Kidney (tissue), 14 donors: ENCODE results near the gene PITPNC1. TPM values are rescaled to one million over a fixed set of nuclear protein-coding genes. Genes with fewer than 3 reads are reported as not detected.
"Not testable (repeated sequence)": the region's sequence is repeated elsewhere in the genome, so short reads cannot be mapped to it uniquely, and the experiment has no call there.

Experiments used
- DNase-seq, 5 donors: peaks; one replicate each; pipeline ENCODE4 v3.0.0-alpha.2; 2013 to 2020
- FAIRE-seq: peaks from 2 replicates; lab custom pipeline; 2012; peaks lifted over from hg19 to GRCh38; lab: Jason Lieb, UNC
- H3K27ac ChIP-seq, 2 donors: one replicate each; pipeline ENCODE4 v1.7.0; 2013; ENCODE audit warnings: low read depth in 2 of 2, low read length in 2 of 2, inconsistent platforms in 1 of 2
- H3K27me3 ChIP-seq: one replicate; pipeline ENCODE4 v1.7.1; 2013; ENCODE audit warnings: low read length, inconsistent platforms; ENCODE audit not compliant: control insufficient read depth, insufficient read depth
- H3K36me3 ChIP-seq, 3 donors: one replicate each; pipeline versions ENCODE4 v1.7.0 to v1.7.1; 2013; ENCODE audit warnings: low read length in 3 of 3, control low read depth in 1 of 3, inconsistent platforms in 1 of 3; ENCODE audit not compliant: insufficient read depth in 3 of 3, control insufficient read depth in 2 of 3
- H3K4me1 ChIP-seq, 3 donors: one replicate each; pipeline versions ENCODE4 v1.7.0 to v1.7.1; 2013; ENCODE audit warnings: low read length in 3 of 3, inconsistent platforms in 1 of 3, low read depth in 1 of 3; ENCODE audit not compliant: control insufficient read depth in 2 of 3, insufficient read depth in 2 of 3
- H3K4me3 ChIP-seq, 3 donors: one replicate each; pipeline versions ENCODE4 v1.7.0 to v1.8.1; 2013; ENCODE audit warnings: low read length in 3 of 3, control low read depth in 1 of 3, inconsistent platforms in 1 of 3
- H3K9ac ChIP-seq, 3 donors: one replicate each; pipeline versions ENCODE4 v1.7.0 to v1.7.1; 2013; ENCODE audit warnings: low read length in 3 of 3, control low read depth in 1 of 3, inconsistent platforms in 1 of 3
- H3K9me3 ChIP-seq, 3 donors: one replicate each; pipeline versions ENCODE4 v1.7.0 to v1.7.1; 2013; ENCODE audit warnings: low read length in 3 of 3, control low read depth in 1 of 3, inconsistent platforms in 1 of 3; ENCODE audit not compliant: control insufficient read depth in 2 of 3, insufficient read depth in 1 of 3
- intact Hi-C: fragments of 100-400 bp; cut with DNase I; formaldehyde crosslinking; loops from one replicate; pipeline ENCODE4 v1.11.1; 2022
- polyA plus RNA-seq: library from polyadenylated mRNA; stranded (reverse); fragments of 350-450 nt; fragmentation: Illumina TruSeq; extraction: RNeasy Lipid Tissue Mini Kit (QIAGEN cat#74804); gene quantifications from one replicate; pipeline ENCODE4 v1.2.3, GENCODE V29; 2014; ENCODE audit warnings: low read depth, low replicate concordance; ENCODE audit not compliant: insufficient read depth
- total RNA-seq: library from RNA; stranded (reverse); fragmentation: NEBNext Ultra II Directional; extraction: Animal tissue kit (Norgen Biotek cat#: 25700); gene quantifications from one replicate; pipeline ENCODE4 v1.2.1, GENCODE V29; 2021
- TF ChIP-seq, protein P1 (sequence below): IDR thresholded peaks from 3 replicates; pipeline ENCODE4 v1.5.1; 2012; ENCODE audit warnings: mild to moderate bottlenecking, moderate library complexity, borderline replicate concordance; ENCODE audit not compliant: insufficient read depth; ENCODE audit errors: extremely low read depth
- donor health status: control.
- donor health status: control.
- donor health status: control.
- donor health status: control.
- donor health status: control.
- donor health status: DM: yes; HTN: yes; CAD: no.
- donor health status: Normal renal cell carcinoma (clear cell type).

The PITPNC1 gene
- total and polyA plus RNA-seq, 2 donors from 2014 or later: 14.2 to 41.3 TPM

DNA sequence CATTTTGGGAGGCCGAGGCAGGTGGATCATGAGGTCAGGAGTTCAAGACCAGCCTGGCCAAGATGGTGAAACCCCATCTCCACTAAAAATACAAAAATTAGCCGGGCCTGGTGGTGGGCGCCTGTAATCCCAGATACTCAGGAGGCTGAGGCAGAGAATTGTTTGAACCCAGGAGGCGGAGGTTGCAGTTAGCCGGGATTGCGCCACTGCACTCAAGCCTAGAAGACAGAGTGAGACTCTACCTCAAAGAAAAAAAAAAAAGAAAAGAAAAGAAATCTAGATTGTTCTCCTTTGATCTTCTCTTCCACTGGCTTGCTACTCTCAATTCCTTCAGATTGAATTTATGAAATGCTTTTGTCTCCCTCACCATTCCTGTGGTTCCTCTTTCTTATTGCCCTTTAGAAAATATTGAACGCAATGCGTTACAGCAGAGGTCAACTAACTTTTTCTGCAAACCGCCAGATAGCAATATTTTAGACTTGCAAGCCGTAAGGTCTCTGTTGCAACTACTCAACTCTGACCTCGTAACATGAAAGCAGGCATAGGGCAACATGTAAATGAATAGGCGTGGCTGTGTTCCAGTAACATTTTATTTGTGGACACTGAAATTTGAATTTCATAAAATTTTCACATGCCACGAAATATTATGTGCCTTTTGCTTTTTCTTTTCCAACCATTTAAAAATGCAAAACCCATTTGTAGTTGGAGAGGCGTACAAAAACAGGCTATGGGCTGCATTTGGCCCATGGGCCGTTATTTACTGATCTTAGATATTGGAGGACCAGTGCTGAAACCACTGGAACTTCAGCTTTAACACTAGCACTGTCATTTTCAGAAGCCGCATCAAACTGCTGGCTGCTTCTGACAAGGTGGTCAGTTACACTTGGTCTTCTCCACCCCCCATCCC, 24.8 kb downstream of the PITPNC1 start:
- DNase-seq (no peak), FAIRE-seq (no peak)
- Histone ChIP-seq H3K9me3 (no peaks in the 10 kb centered on the region), H3K9ac (no peak overlapping the region), H3K4me1 (peaks cover 0 to 5% (median 0%) of the 10 kb centered on the region in 3 donors), H3K27ac (no peak overlapping the region), H3K27me3 (no peaks in the 10 kb centered on the region), H3K36me3 (no peaks in the 10 kb centered on the region), H3K4me3 (no peak overlapping the region)
- TF ChIP-seq, protein P1, sequence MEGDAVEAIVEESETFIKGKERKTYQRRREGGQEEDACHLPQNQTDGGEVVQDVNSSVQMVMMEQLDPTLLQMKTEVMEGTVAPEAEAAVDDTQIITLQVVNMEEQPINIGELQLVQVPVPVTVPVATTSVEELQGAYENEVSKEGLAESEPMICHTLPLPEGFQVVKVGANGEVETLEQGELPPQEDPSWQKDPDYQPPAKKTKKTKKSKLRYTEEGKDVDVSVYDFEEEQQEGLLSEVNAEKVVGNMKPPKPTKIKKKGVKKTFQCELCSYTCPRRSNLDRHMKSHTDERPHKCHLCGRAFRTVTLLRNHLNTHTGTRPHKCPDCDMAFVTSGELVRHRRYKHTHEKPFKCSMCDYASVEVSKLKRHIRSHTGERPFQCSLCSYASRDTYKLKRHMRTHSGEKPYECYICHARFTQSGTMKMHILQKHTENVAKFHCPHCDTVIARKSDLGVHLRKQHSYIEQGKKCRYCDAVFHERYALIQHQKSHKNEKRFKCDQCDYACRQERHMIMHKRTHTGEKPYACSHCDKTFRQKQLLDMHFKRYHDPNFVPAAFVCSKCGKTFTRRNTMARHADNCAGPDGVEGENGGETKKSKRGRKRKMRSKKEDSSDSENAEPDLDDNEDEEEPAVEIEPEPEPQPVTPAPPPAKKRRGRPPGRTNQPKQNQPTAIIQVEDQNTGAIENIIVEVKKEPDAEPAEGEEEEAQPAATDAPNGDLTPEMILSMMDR: no peak
- intact Hi-C loops: no loop called here

- Histone ChIP-seq H3K9me3 (no peaks in the 10 kb centered on the region), H3K9ac (no peak overlapping the region), H3K36me3 (no peaks in the 10 kb centered on the region), H3K27ac (no peak overlapping the region), H3K4me3 (no peak overlapping the region), H3K27me3 (no peaks in the 10 kb centered on the region), H3K4me1 (peaks cover 0 to 5% (median 0%) of the 10 kb centered on the region in 3 donors)
- TF ChIP-seq, protein P1: no peak
- FAIRE-seq: no peak
- no peak for DNase-seq
- intact Hi-C loops: no loop called here
Measured at GRCh38 chr17:67403065-67403464, 26.0 kb downstream of the PITPNC1 start.

- Histone ChIP-seq H3K4me1 (peaks cover 0 to 5% (median 0%) of the 10 kb centered on the region in 3 donors), H3K9me3 (no peaks in the 10 kb centered on the region), H3K27me3 (no peaks in the 10 kb centered on the region), H3K27ac (no peak overlapping the region), H3K9ac (no peak overlapping the region), H3K36me3 (no peaks in the 10 kb centered on the region), H3K4me3 (no peak overlapping the region)
- FAIRE-seq: no peak
- TF ChIP-seq, protein P1: no peak
- intact Hi-C loops: no loop called here
- DNase-seq: no peak
Measured at GRCh38 chr17:67403483-67403882, 26.4 kb downstream of the PITPNC1 start.

DNA sequence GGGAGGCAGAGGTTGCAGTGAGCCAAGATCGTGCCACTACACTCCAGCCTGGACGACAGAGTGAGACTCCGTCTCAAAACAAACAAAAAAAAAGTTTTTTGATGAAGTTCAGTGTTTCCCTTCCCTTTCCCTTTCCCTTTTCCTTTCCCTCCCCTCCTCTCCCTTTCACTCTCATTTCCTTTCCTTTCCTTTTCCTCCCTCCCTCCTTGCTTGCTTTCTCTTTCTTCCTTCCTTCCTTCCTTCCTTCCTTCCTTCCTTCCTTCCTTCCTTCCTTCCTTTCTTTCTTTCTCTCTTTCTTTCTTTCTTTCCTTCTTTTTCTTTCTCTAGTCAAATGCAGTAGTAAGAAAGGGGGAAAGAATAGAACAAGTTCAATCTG, 31.4 kb downstream of the PITPNC1 start:
- FAIRE-seq, H3K4me3 ChIP-seq, H3K27me3 ChIP-seq, intact Hi-C loops, DNase-seq, H3K36me3 ChIP-seq, H3K9me3 ChIP-seq, H3K9ac ChIP-seq, H3K27ac ChIP-seq, H3K4me1 ChIP-seq: not testable (repeated sequence)
